A549 (cell line): Measurements from ENCODE around the gene SLC26A4. TPM values are rescaled to one million over a fixed set of nuclear protein-coding genes. Genes with fewer than 3 reads are reported as not detected.

Experiments
- ATAC-seq, 2 experiments: fragments of 200-7000 bp in 1 of 2; fragments of >200 bp in 1 of 2; cut with Nextera tagmentation in 1 of 2; cut with Tn5 transposase in 1 of 2; 3 replicates each; pipeline versions ENCODE4 v1.8.0 to v1.9.1; 2018 to 2020; ENCODE audit warnings: mild to moderate bottlenecking in 1 of 2, moderate library complexity in 1 of 2
- CTCF ChIA-PET: fragments of 300-600 bp; sonication (Branson Sonifier 250); formaldehyde crosslinking; extraction: SDS; loops from one replicate; lab custom pipeline; 2021; ENCODE audit warnings: antibody characterized with exemption, inconsistent platforms; lab: Yijun Ruan, JAX
- POLR2A ChIA-PET: fragments of 350-600 bp; formaldehyde crosslinking; extraction: SDS; loops from one replicate; lab custom pipeline; 2021; ENCODE audit warnings: antibody characterized with exemption, inconsistent platforms; lab: Yijun Ruan, JAX
- DNase-seq, 2 experiments: peaks; one replicate each; pipeline versions ENCODE4 v3.0.0 to v3.0.0-alpha.2; 2011 to 2016; ENCODE audit warnings: low read depth in 1 of 2, low spot score in 1 of 2
- FAIRE-seq: peaks from 2 replicates; lab custom pipeline; 2011; peaks lifted over from hg19 to GRCh38; lab: Jason Lieb, UNC
- H3K27ac ChIP-seq, 2 experiments: fragments of >200 bp; sonication (Bioruptor Twin); formaldehyde crosslinking; 3 replicates each; pipeline ENCODE4 v1.5.1; 2016 to 2017
- H3K4me1 ChIP-seq: fragments of >200 bp; sonication (Bioruptor Twin); formaldehyde crosslinking; 3 replicates; pipeline ENCODE4 v1.6.1; 2016
- H3K4me2 ChIP-seq: fragments of >200 bp; sonication (Bioruptor Twin); formaldehyde crosslinking; 3 replicates; pipeline ENCODE4 v1.6.1; 2016
- H3K4me3 ChIP-seq: fragments of >200 bp; sonication (Bioruptor Twin); formaldehyde crosslinking; 3 replicates; pipeline ENCODE4 v1.5.1; 2016
- H3K9me3 ChIP-seq: fragments of >200 bp; sonication (Bioruptor Twin); formaldehyde crosslinking; 3 replicates; pipeline ENCODE4 v1.6.1; 2016
- BHLHE40 ChIP-seq: IDR thresholded peaks from 2 replicates; pipeline ENCODE4 v1.6.1; 2012; ENCODE audit warnings: low read depth, low read length, inconsistent platforms
- CBX8 ChIP-seq: fragments of 200-600 bp; sonication (generic); IDR thresholded peaks from 2 replicates; pipeline ENCODE4 v1.6.1; 2016
- CEBPB ChIP-seq, 2 experiments: fragments of >200 bp in 1 of 2; sonication (Bioruptor Twin) in 1 of 2; formaldehyde crosslinking in 1 of 2; IDR thresholded peaks; 2 replicates each; pipeline ENCODE4 v1.6.1; 2012 to 2016
- CHD2 ChIP-seq: fragments of 150-350 bp; IDR thresholded peaks from 2 replicates; pipeline ENCODE4 v1.6.1; 2014; ENCODE audit warnings: low read length; ENCODE audit not compliant: partially characterized antibody
- CHD4 ChIP-seq: fragments of 200-600 bp; sonication (generic); IDR thresholded peaks from 2 replicates; pipeline ENCODE4 v1.6.1; 2016; ENCODE audit warnings: antibody characterized with exemption, mild to moderate bottlenecking, borderline replicate concordance
- EHMT2 ChIP-seq: fragments of 200-600 bp; sonication (generic); IDR thresholded peaks from 2 replicates; pipeline ENCODE4 v1.6.1; 2016; ENCODE audit warnings: antibody characterized with exemption, low read depth, mild to moderate bottlenecking, moderate library complexity
- EP300 ChIP-seq, 2 experiments: fragments of >200 bp; sonication (Bioruptor Twin); formaldehyde crosslinking; IDR thresholded peaks; 2 replicates in 1 of 2; 3 replicates in 1 of 2; pipeline ENCODE4 v1.6.1; 2016 to 2017
- ESRRA ChIP-seq: fragments of 150-350 bp; IDR thresholded peaks from 2 replicates; pipeline ENCODE4 v1.6.1; 2014; ENCODE audit warnings: mild to moderate bottlenecking, low read length, borderline replicate concordance
- GATA3 ChIP-seq: IDR thresholded peaks from 2 replicates; pipeline ENCODE4 v1.6.1; 2012; ENCODE audit warnings: borderline replicate concordance
- HDAC2 ChIP-seq: fragments of 200-600 bp; sonication (generic); IDR thresholded peaks from 2 replicates; pipeline ENCODE4 v1.6.1; 2016
- JUN ChIP-seq, 2 experiments: fragments of >200 bp; sonication (Bioruptor Twin); formaldehyde crosslinking; IDR thresholded peaks; 2 replicates in 1 of 2; 3 replicates in 1 of 2; pipeline ENCODE4 v1.6.1; 2016 to 2017
- JUNB ChIP-seq: fragments of >200 bp; sonication (Bioruptor Twin); formaldehyde crosslinking; IDR thresholded peaks from 2 replicates; pipeline ENCODE4 v1.6.1; 2016
- KDM1A ChIP-seq: fragments of 200-600 bp; sonication (generic); IDR thresholded peaks from 2 replicates; pipeline ENCODE4 v1.6.1; 2016; ENCODE audit warnings: low read depth, mild to moderate bottlenecking
- MAX ChIP-seq: IDR thresholded peaks from 2 replicates; pipeline ENCODE4 v1.6.1; 2012
- MAZ ChIP-seq: fragments of 150-350 bp; IDR thresholded peaks from 2 replicates; pipeline ENCODE4 v1.6.1; 2014; ENCODE audit warnings: antibody characterized with exemption, low read depth, low read length, borderline replicate concordance
- MYC ChIP-seq: IDR thresholded peaks from 2 replicates; pipeline ENCODE4 v1.6.1; 2012; ENCODE audit warnings: mild to moderate bottlenecking, inconsistent platforms, low read length, improper control_type of control experiment, borderline replicate concordance
- NFE2L2 ChIP-seq: fragments of 150-350 bp; conservative IDR thresholded peaks from 2 replicates; pipeline ENCODE4 v1.6.1; 2014; ENCODE audit warnings: low read length
- NPAS2 ChIP-seq: fragments of 250-450 bp; sonication (Bioruptor Pico); IDR thresholded peaks from 2 replicates; pipeline ENCODE4 v1.8.0; 2022; ENCODE audit warnings: mild to moderate bottlenecking, moderate library complexity, borderline replicate concordance
- NR3C1 ChIP-seq: fragments of >200 bp; sonication (Bioruptor Twin); formaldehyde crosslinking; IDR thresholded peaks from 3 replicates; pipeline ENCODE4 v1.6.1; 2017
- PHF8 ChIP-seq: fragments of 200-600 bp; sonication (generic); IDR thresholded peaks from 2 replicates; pipeline ENCODE4 v1.6.1; 2016; ENCODE audit warnings: low read depth, mild to moderate bottlenecking, antibody characterized with exemption, moderate library complexity, borderline replicate concordance
- POLR2A ChIP-seq: IDR thresholded peaks from 2 replicates; pipeline ENCODE4 v1.6.1; 2012; ENCODE audit warnings: mild to moderate bottlenecking, low read length
- POLR2AphosphoS2 ChIP-seq: conservative IDR thresholded peaks from 2 replicates; pipeline ENCODE4 v1.6.1; 2012; ENCODE audit warnings: low read length, improper control_type of control experiment, inconsistent platforms
- RCOR1 ChIP-seq: fragments of 150-350 bp; IDR thresholded peaks from 2 replicates; pipeline ENCODE4 v1.6.1; 2014; ENCODE audit warnings: antibody characterized with exemption, low read length, low read depth
- REST ChIP-seq: fragments of 200-600 bp; sonication (generic); IDR thresholded peaks from 2 replicates; pipeline ENCODE4 v1.6.1; 2016; ENCODE audit warnings: antibody characterized with exemption, mild to moderate bottlenecking, moderate library complexity
- TFCP2L1 ChIP-seq: fragments of 250-450 bp; sonication (Bioruptor Pico); IDR thresholded peaks from 2 replicates; pipeline ENCODE4 v1.5.0; 2021; ENCODE audit warnings: mild to moderate bottlenecking
- ZC3H11A ChIP-seq: fragments of 450-650 bp; IDR thresholded peaks from 2 replicates; pipeline ENCODE4 v1.6.1; 2014; ENCODE audit warnings: antibody characterized with exemption, mild to moderate bottlenecking
- ZNF302 ChIP-seq: fragments of 250-450 bp; sonication (Bioruptor Pico); IDR thresholded peaks from 2 replicates; pipeline ENCODE4 v1.9.0; 2021; ENCODE audit warnings: inconsistent platforms, mild to moderate bottlenecking, moderate library complexity
- WGBS: methylation state at CpG from one replicate; pipeline ENCODE4 v1.1.6; 2017; ENCODE audit errors: missing lambda C conversion rate; 5-methylcytosine and 5-hydroxymethylcytosine counted together
- polyA plus RNA-seq, 4 experiments: library from polyadenylated mRNA; depleted of rRNA in 3 of 4; stranded (reverse); fragments of >200 nt; fragmentation: RNase III in 1 of 4; extraction: RNeasy Plus Mini Kit Qiagen cat#74134 plus additional on column Dnase treatment in 1 of 4; gene quantifications; 2 replicates in 3 of 4; 3 replicates in 1 of 4; pipeline ENCODE4 v1.2.3, GENCODE V29; 2011 to 2017
- TF ChIP-seq, protein P1 (sequence below): fragments of 250-450 bp; sonication (Bioruptor Pico); IDR thresholded peaks from 2 replicates; pipeline ENCODE4 v1.5.0; 2020; ENCODE audit warnings: low read depth, mild to moderate bottlenecking, moderate library complexity
- TF ChIP-seq, protein P2 (sequence below): fragments of 250-450 bp; sonication (Bioruptor Pico); IDR thresholded peaks from 2 replicates; pipeline ENCODE4 v1.5.0; 2021; ENCODE audit warnings: mild to moderate bottlenecking, moderate library complexity, borderline replicate concordance
- TF ChIP-seq, protein P3 (sequence below): fragments of >200 bp; sonication (Bioruptor Twin); formaldehyde crosslinking; IDR thresholded peaks from 3 replicates; pipeline ENCODE4 v1.6.1; 2016

SLC26A4 gene
- polyA plus RNA-seq, 2 of the 4 experiments (the other 2 are of a cell fraction): 0.21 to 0.43 TPM

DNA sequence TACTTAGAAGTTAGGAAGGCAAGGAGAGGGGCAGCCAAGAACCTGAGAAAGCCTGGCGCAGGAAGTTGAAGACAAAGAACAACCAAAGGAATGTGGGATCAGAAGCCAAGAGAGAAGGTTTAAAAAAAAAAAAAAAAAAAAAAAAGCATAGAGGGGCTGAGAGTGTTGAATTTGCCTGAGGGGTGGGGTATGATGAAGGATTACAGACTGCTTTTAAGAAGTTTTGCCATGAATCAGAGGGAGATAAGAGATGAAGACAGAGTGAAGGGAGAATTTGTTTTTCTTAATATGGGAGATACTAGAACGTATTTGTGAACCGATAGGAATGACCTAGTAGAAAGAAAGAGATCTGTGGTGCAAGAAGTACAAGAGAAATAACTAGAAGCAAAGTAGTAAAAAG lies 6.7 kb downstream of the SLC26A4 start:
- CTCF ChIA-PET: no interaction called here
- POLR2A ChIA-PET: no interaction called here
- WGBS: 87% methylated on average over 3 of the region's 3 CpGs
- H3K27ac ChIP-seq: no peak overlapping the region
- no peak for DNase-seq
- no peak for TF ChIP-seq NFE2L2
- TF ChIP-seq, protein P1, sequence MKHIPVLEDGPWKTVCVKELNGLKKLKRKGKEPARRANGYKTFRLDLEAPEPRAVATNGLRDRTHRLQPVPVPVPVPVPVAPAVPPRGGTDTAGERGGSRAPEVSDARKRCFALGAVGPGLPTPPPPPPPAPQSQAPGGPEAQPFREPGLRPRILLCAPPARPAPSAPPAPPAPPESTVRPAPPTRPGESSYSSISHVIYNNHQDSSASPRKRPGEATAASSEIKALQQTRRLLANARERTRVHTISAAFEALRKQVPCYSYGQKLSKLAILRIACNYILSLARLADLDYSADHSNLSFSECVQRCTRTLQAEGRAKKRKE (CRISPR knock-in tag): no peak
- TF ChIP-seq MAX: no peak
- no peak for TF ChIP-seq JUN (IDR thresholded peaks at IDR 0.05)
- TF ChIP-seq CEBPB (IDR thresholded peaks at IDR 0.05): no peak
- TF ChIP-seq MAZ: no peak
- no peak for TF ChIP-seq ESRRA
- TF ChIP-seq TFCP2L1 (CRISPR knock-in tag): no peak
- TF ChIP-seq MYC: no peak
- no peak for TF ChIP-seq POLR2A
- no peak for TF ChIP-seq ZNF302 (CRISPR knock-in tag)
- no peak for TF ChIP-seq RCOR1
- TF ChIP-seq, protein P2, sequence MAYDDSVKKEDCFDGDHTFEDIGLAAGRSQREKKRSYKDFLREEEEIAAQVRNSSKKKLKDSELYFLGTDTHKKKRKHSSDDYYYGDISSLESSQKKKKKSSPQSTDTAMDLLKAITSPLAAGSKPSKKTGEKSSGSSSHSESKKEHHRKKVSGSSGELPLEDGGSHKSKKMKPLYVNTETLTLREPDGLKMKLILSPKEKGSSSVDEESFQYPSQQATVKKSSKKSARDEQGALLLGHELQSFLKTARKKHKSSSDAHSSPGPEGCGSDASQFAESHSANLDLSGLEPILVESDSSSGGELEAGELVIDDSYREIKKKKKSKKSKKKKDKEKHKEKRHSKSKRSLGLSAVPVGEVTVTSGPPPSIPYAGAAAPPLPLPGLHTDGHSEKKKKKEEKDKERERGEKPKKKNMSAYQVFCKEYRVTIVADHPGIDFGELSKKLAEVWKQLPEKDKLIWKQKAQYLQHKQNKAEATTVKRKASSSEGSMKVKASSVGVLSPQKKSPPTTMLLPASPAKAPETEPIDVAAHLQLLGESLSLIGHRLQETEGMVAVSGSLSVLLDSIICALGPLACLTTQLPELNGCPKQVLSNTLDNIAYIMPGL (CRISPR knock-in tag): no peak
- TF ChIP-seq KDM1A: no peak
- no peak for TF ChIP-seq CBX8
- no peak for TF ChIP-seq HDAC2
- no peak for TF ChIP-seq PHF8
- no peak for TF ChIP-seq NR3C1
- ATAC-seq: no peak
- H3K4me2 ChIP-seq: no peak overlapping the region
- peaks cover under 1% of the 10 kb centered on the region; the same call in 2 of the 3 replicates for H3K4me1 ChIP-seq
- FAIRE-seq: no peak
- no peaks in the 10 kb centered on the region for H3K9me3 ChIP-seq
- H3K4me3 ChIP-seq: no peak overlapping the region

- ATAC-seq: no peak
- no peak for FAIRE-seq
- H3K9me3 ChIP-seq: no peaks in the 10 kb centered on the region
- no peak overlapping the region for H3K27ac ChIP-seq
- CTCF ChIA-PET: no interaction called here
- POLR2A ChIA-PET: no interaction called here
- H3K4me1 ChIP-seq: no peaks in the 10 kb centered on the region
- H3K4me2 ChIP-seq: no peak overlapping the region
- no peak overlapping the region for H3K4me3 ChIP-seq
- TF ChIP-seq RCOR1 (no peak), JUNB (no peak), CHD4 (no peak), TFCP2L1 (CRISPR knock-in tag) (no peak), NFE2L2 (no peak), MYC (no peak), ZC3H11A (no peak), NPAS2 (no peak), HDAC2 (no peak), POLR2AphosphoS2 (no peak), REST (no peak), EP300 (IDR thresholded peaks at IDR 0.05) (no peak), CHD2 (no peak), JUN (IDR thresholded peaks at IDR 0.05) (no peak), BHLHE40 (no peak), EHMT2 (no peak), GATA3 (no peak)
- TF ChIP-seq, protein P1 (CRISPR knock-in tag): no peak
- TF ChIP-seq, protein P3, sequence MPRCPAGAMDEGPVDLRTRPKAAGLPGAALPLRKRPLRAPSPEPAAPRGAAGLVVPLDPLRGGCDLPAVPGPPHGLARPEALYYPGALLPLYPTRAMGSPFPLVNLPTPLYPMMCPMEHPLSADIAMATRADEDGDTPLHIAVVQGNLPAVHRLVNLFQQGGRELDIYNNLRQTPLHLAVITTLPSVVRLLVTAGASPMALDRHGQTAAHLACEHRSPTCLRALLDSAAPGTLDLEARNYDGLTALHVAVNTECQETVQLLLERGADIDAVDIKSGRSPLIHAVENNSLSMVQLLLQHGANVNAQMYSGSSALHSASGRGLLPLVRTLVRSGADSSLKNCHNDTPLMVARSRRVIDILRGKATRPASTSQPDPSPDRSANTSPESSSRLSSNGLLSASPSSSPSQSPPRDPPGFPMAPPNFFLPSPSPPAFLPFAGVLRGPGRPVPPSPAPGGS: no peak
- DNase-seq: no peak
- WGBS: 55% methylated on average over 4 of the region's 4 CpGs
Measured at GRCh38 chr7:107668296-107668695, 7.7 kb downstream of the SLC26A4 start.
